Body of pancreas (tissue), 4 donors: Measurements from ENCODE around the gene ATXN7L1. TPM values are rescaled to one million over a fixed set of nuclear protein-coding genes. Genes with fewer than 3 reads are reported as not detected.
A peak's percentile ranks its signal among the peaks of the same experiment; 100 is the strongest.

ENCODE experiments used
- ATAC-seq: fragments of 150-250 bp; one replicate; pipeline ENCODE4 v1.9.1; 2016
- DNase-seq, 4 donors: peaks; one replicate each; pipeline ENCODE4 v3.0.0-alpha.2; 2019
- H3K27ac ChIP-seq, 4 donors: fragments of 200-600 bp; sonication (generic); 1 replicate in 3 of 4; 2 replicates in 1 of 4; pipeline versions ENCODE4 v1.5.1 to v1.6.1; 2016 to 2019; ENCODE audit warnings: mild to moderate bottlenecking in 1 of 4, mixed read lengths in 1 of 4, moderate library complexity in 1 of 4
- H3K27me3 ChIP-seq, 2 donors: fragments of 200-600 bp; sonication (generic); one replicate each; pipeline ENCODE4 v1.6.0; 2016; ENCODE audit warnings: mild to moderate bottlenecking in 1 of 2
- H3K36me3 ChIP-seq, 2 donors: fragments of 200-600 bp; sonication (generic); replicated peaks in 1 of 2; 2 replicates each; pipeline ENCODE4 v1.5.1; 2016; ENCODE audit warnings: low read depth in 2 of 2; ENCODE audit not compliant: insufficient read depth in 1 of 2
- H3K4me1 ChIP-seq: fragments of 200-600 bp; sonication (generic); one replicate; pipeline ENCODE4 v1.6.0; 2016
- H3K4me3 ChIP-seq, 2 donors: fragments of 200-600 bp; sonication (generic); 1 replicate in 1 of 2; 2 replicates in 1 of 2; pipeline ENCODE4 v1.5.1; 2016 to 2019
- H3K9me3 ChIP-seq, 3 donors: fragments of 200-600 bp; sonication (generic); 1 replicate in 2 of 3; 2 replicates in 1 of 3; pipeline ENCODE4 v1.5.1; 2016
- POLR2A ChIP-seq, 3 donors: fragments of 450-650 bp; IDR thresholded peaks; one replicate each; pipeline ENCODE4 v1.6.1; 2016; ENCODE audit warnings: antibody characterized with exemption in 3 of 3, mild to moderate bottlenecking in 2 of 3
- WGBS, 2 donors: methylation state at CpG; one replicate each; pipeline ENCODE4 v1.1.5; 2017; 5-methylcytosine and 5-hydroxymethylcytosine counted together
- intact Hi-C: fragments of 100-400 bp; cut with DNase I; formaldehyde crosslinking; loops from one replicate; pipeline ENCODE4 v1.15.1; 2023
- total RNA-seq, 2 donors: library from RNA; depleted of rRNA; stranded (reverse); fragments of >200 nt; gene quantifications; one replicate each; pipeline ENCODE4 v1.1.0, GENCODE V29; 2016
- TF ChIP-seq, protein P1 (sequence below), 7 experiments: fragments of 450-650 bp in 4 of 7; fragments of 200-600 bp in 3 of 7; sonication (generic) in 3 of 7; IDR thresholded peaks; one replicate each; pipeline ENCODE4 v1.5.1; 2016 to 2019; ENCODE audit warnings: antibody characterized with exemption in 7 of 7

Gene ATXN7L1
- total RNA-seq, 2 donors from 2014 or later = 6.6 to 8.0 TPM

DNA sequence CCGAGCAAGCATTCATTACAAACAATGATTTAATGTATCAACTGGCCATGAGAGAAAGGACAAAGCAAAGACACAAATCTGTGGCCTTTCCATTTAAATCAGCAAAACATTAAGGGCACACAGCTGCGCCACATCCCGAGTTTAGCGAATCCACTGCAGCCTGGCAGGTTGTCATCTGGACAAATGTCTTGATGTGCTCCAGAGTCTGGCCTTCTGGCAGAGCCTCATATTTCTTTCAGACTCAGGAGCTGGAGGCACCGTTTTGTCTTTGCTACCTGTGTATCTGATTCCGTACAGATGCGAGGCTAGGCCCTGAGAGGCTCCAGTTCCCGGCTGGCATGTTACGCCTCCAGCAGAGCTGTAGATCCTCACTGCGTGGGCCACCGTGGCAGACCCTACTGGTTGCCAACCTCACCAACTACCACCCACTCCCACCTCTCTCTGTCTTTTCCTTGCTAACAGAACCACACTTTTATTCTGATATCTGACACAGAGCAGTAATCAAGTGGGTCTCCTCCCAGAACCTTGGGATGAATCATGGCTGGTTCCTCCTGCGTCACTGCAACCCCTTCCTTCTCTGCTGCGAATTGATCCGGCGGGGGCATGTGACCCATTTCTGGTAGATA lies 254.2 kb downstream of the ATXN7L1 start:
- Histone ChIP-seq H3K9me3 (no peaks in the 10 kb centered on the region), H3K27me3 (no peaks in the 10 kb centered on the region), H3K4me3 (no peak overlapping the region), H3K36me3 (peaks cover 0 to 4% of the 10 kb centered on the region in 2 donors), H3K27ac (no peak overlapping the region), H3K4me1 (no peaks in the 10 kb centered on the region)
- 91 to 94% methylated on average over 15 of the region's 15 CpGs for WGBS, 2 donors
- intact Hi-C loops = no loop called here
- no peak for TF ChIP-seq POLR2A (IDR thresholded peaks at IDR 0.05)
- TF ChIP-seq, protein P1, sequence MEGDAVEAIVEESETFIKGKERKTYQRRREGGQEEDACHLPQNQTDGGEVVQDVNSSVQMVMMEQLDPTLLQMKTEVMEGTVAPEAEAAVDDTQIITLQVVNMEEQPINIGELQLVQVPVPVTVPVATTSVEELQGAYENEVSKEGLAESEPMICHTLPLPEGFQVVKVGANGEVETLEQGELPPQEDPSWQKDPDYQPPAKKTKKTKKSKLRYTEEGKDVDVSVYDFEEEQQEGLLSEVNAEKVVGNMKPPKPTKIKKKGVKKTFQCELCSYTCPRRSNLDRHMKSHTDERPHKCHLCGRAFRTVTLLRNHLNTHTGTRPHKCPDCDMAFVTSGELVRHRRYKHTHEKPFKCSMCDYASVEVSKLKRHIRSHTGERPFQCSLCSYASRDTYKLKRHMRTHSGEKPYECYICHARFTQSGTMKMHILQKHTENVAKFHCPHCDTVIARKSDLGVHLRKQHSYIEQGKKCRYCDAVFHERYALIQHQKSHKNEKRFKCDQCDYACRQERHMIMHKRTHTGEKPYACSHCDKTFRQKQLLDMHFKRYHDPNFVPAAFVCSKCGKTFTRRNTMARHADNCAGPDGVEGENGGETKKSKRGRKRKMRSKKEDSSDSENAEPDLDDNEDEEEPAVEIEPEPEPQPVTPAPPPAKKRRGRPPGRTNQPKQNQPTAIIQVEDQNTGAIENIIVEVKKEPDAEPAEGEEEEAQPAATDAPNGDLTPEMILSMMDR (IDR thresholded peaks at IDR 0.05) = no peak
- DNase-seq (no peak), ATAC-seq (no peak)

DNA sequence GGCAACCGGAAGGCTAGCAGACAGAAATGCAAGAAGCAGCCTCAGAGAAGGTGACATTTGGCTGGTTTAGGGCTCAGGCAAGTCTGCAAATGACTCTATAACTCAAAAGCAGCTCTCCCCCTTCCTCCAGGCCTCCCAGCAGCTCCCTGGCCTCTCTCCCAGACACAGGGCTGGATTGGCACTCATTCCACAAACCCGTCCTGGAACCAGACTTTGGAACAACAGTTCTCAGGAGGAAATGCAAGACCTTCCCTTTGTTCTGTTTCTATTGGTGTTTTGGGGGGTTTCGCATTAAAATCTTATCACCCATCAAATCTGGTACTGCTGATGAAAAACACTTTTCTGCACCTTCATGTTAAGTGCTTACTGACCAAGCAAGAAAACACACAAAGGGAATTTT lies 254.8 kb downstream of the ATXN7L1 start:
- WGBS, 2 donors = 82 to 89% methylated on average over 3 of the region's 3 CpGs
- no peak for TF ChIP-seq POLR2A (IDR thresholded peaks at IDR 0.05)
- TF ChIP-seq, protein P1 (IDR thresholded peaks at IDR 0.05) = no peak
- DNase-seq = peak in 1 of 4 donors; percentile 12
- intact Hi-C loops = no loop called here
- H3K27ac ChIP-seq = no peak overlapping the region
- no peak overlapping the region for H3K4me3 ChIP-seq
- H3K9me3 ChIP-seq = no peaks in the 10 kb centered on the region
- no peaks in the 10 kb centered on the region for H3K27me3 ChIP-seq
- H3K4me1 ChIP-seq = no peaks in the 10 kb centered on the region
- ATAC-seq = no peak
- H3K36me3 ChIP-seq = peaks cover 0 to 4% of the 10 kb centered on the region in 2 donors

DNA sequence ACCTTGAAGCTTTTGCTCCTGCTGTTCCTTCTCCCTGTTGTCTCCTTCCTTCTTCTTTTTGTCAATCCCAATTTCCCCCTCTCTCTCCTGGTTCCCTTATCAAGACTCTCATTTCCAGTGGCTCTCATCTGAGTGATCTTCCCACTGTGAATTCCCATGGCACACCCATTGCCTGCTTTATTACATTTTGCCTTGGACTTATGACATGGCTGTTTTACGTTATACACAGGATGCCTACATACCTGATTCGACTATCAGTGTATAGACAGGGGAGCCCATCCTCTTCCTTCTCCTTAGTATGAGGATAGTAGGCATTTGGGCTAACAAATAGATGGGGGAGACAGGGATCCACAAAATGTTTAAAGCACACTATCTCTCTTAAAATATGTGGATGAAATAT lies 255.2 kb downstream of the ATXN7L1 start:
- H3K4me3 ChIP-seq = no peak overlapping the region
- H3K27ac ChIP-seq = no peak overlapping the region
- peaks cover 0 to 4% of the 10 kb centered on the region in 2 donors for H3K36me3 ChIP-seq
- H3K27me3 ChIP-seq = no peaks in the 10 kb centered on the region
- H3K9me3 ChIP-seq = no peaks in the 10 kb centered on the region
- 44% methylated on average over 2 of the region's 2 CpGs for WGBS, 2 donors
- DNase-seq (no peak), ATAC-seq (no peak)
- no peak for TF ChIP-seq POLR2A (IDR thresholded peaks at IDR 0.05)
- TF ChIP-seq, protein P1 (IDR thresholded peaks at IDR 0.05) = no peak
- no peaks in the 10 kb centered on the region for H3K4me1 ChIP-seq
- intact Hi-C loops = no loop called here

DNA sequence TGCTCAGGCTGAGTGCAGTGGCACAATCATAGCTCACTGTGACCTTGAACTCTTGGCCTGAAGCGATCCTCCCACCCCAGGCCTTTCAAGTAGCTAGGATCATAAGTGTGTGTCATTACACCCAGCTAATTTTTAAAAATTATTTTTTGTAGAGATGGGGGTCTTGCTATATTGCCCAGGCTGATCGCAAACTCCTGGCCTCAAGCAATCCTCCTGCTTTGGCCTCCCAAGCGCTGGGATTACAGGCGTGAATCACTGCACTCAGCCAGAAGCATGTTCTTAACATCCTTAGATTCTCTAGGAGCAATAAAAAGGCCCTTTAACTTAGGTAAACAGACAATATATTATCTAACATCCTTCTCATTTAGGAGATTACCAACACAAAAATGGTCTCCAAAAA lies 256.8 kb downstream of the ATXN7L1 start:
- Histone ChIP-seq H3K9me3 (no peaks in the 10 kb centered on the region), H3K4me3 (no peak overlapping the region), H3K27me3 (no peaks in the 10 kb centered on the region), H3K27ac (no peak overlapping the region), H3K36me3 (peaks cover 0 to 4% of the 10 kb centered on the region in 2 donors), H3K4me1 (no peaks in the 10 kb centered on the region)
- intact Hi-C loops = no loop called here
- WGBS, 2 donors = 95 to 100% methylated on average over 4 of the region's 4 CpGs
- ATAC-seq (no peak), DNase-seq (no peak)
- no peak for TF ChIP-seq POLR2A (IDR thresholded peaks at IDR 0.05)
- TF ChIP-seq, protein P1 (IDR thresholded peaks at IDR 0.05) = no peak

DNA sequence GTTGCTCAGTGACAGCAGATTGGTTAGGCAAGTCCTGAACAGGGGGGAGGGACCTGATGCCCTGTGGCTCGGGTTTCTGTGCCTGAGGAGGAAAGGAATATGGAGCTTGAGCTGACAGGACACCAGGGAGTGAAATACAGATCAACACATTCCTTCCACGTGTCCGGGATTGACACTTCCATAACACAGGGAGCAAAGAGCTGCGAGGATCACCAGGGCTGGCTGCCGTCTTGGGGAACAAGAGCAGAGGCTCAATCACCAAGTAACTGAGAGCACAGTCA lies 258.4 kb downstream of the ATXN7L1 start:
- Histone ChIP-seq H3K36me3 (peaks cover 0 to 9% of the 10 kb centered on the region in 2 donors), H3K4me3 (no peak overlapping the region), H3K27me3 (no peaks in the 10 kb centered on the region), H3K9me3 (no peaks in the 10 kb centered on the region), H3K4me1 (no peaks in the 10 kb centered on the region), H3K27ac (no peak overlapping the region)
- TF ChIP-seq, protein P1 (IDR thresholded peaks at IDR 0.05) = no peak
- no peak for DNase-seq
- no peak for ATAC-seq
- WGBS, 2 donors = 90 to 91% methylated on average over 5 of the region's 5 CpGs
- intact Hi-C loops = no loop called here
